Body of pancreas (tissue), 4 donors: Measurements from ENCODE around the gene PTGS1. TPM values are rescaled to one million over a fixed set of nuclear protein-coding genes. Genes with fewer than 3 reads are reported as not detected.
A peak's percentile ranks its signal among the peaks of the same experiment; 100 is the strongest.

ENCODE experiments used
- ATAC-seq: fragments of 150-250 bp; one replicate; pipeline ENCODE4 v1.9.1; 2016
- DNase-seq, 4 donors: peaks; one replicate each; pipeline ENCODE4 v3.0.0-alpha.2; 2019
- H3K27ac ChIP-seq, 4 donors: fragments of 200-600 bp; sonication (generic); 1 replicate in 3 of 4; 2 replicates in 1 of 4; pipeline versions ENCODE4 v1.5.1 to v1.6.1; 2016 to 2019; ENCODE audit warnings: mild to moderate bottlenecking in 1 of 4, mixed read lengths in 1 of 4, moderate library complexity in 1 of 4
- H3K27me3 ChIP-seq, 2 donors: fragments of 200-600 bp; sonication (generic); one replicate each; pipeline ENCODE4 v1.6.0; 2016; ENCODE audit warnings: mild to moderate bottlenecking in 1 of 2
- H3K36me3 ChIP-seq, 2 donors: fragments of 200-600 bp; sonication (generic); replicated peaks in 1 of 2; 2 replicates each; pipeline ENCODE4 v1.5.1; 2016; ENCODE audit warnings: low read depth in 2 of 2; ENCODE audit not compliant: insufficient read depth in 1 of 2
- H3K4me1 ChIP-seq: fragments of 200-600 bp; sonication (generic); one replicate; pipeline ENCODE4 v1.6.0; 2016
- H3K4me3 ChIP-seq, 2 donors: fragments of 200-600 bp; sonication (generic); 1 replicate in 1 of 2; 2 replicates in 1 of 2; pipeline ENCODE4 v1.5.1; 2016 to 2019
- H3K9me3 ChIP-seq, 3 donors: fragments of 200-600 bp; sonication (generic); 1 replicate in 2 of 3; 2 replicates in 1 of 3; pipeline ENCODE4 v1.5.1; 2016
- POLR2A ChIP-seq, 3 donors: fragments of 450-650 bp; IDR thresholded peaks; one replicate each; pipeline ENCODE4 v1.6.1; 2016; ENCODE audit warnings: antibody characterized with exemption in 3 of 3, mild to moderate bottlenecking in 2 of 3
- WGBS, 2 donors: methylation state at CpG; one replicate each; pipeline ENCODE4 v1.1.5; 2017; 5-methylcytosine and 5-hydroxymethylcytosine counted together
- intact Hi-C: fragments of 100-400 bp; cut with DNase I; formaldehyde crosslinking; loops from one replicate; pipeline ENCODE4 v1.15.1; 2023
- total RNA-seq, 2 donors: library from RNA; depleted of rRNA; stranded (reverse); fragments of >200 nt; gene quantifications; one replicate each; pipeline ENCODE4 v1.1.0, GENCODE V29; 2016
- TF ChIP-seq, protein P1 (sequence below), 7 experiments: fragments of 450-650 bp in 4 of 7; fragments of 200-600 bp in 3 of 7; sonication (generic) in 3 of 7; IDR thresholded peaks; one replicate each; pipeline ENCODE4 v1.5.1; 2016 to 2019; ENCODE audit warnings: antibody characterized with exemption in 7 of 7

The PTGS1 gene
- total RNA-seq, 2 donors from 2014 or later = 2.1 to 3.0 TPM

DNA sequence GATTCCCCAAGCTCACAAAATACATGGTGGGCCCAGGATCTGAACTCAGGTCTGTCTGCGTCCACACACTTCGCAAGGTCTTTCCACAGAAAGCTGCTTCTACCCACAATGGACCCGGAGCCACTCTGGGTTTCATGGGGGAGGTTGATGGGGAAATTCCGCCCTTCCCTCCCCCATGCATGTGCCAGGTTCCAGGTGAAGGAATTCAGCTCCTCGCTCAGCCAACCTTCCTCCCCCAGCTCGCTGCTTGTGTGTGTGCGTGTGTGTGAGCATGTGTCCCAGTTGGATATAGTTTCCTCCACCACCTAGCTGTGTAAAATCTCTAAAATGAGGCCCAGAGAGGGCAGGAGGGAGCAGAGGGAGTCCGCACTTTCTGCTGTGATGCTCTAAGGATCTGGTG lies 1.0 kb downstream of the PTGS1 start:
- 85 to 92% methylated on average over 2 to 8 of the region's 8 CpGs for WGBS, 2 donors
- Histone ChIP-seq H3K27ac (no peak overlapping the region), H3K36me3 (no peaks in the 10 kb centered on the region), H3K27me3 (no peaks in the 10 kb centered on the region), H3K9me3 (no peaks in the 10 kb centered on the region), H3K4me1 (peaks cover 26% of the 10 kb centered on the region), H3K4me3 (no peak overlapping the region)
- TF ChIP-seq, protein P1, sequence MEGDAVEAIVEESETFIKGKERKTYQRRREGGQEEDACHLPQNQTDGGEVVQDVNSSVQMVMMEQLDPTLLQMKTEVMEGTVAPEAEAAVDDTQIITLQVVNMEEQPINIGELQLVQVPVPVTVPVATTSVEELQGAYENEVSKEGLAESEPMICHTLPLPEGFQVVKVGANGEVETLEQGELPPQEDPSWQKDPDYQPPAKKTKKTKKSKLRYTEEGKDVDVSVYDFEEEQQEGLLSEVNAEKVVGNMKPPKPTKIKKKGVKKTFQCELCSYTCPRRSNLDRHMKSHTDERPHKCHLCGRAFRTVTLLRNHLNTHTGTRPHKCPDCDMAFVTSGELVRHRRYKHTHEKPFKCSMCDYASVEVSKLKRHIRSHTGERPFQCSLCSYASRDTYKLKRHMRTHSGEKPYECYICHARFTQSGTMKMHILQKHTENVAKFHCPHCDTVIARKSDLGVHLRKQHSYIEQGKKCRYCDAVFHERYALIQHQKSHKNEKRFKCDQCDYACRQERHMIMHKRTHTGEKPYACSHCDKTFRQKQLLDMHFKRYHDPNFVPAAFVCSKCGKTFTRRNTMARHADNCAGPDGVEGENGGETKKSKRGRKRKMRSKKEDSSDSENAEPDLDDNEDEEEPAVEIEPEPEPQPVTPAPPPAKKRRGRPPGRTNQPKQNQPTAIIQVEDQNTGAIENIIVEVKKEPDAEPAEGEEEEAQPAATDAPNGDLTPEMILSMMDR (IDR thresholded peaks at IDR 0.05) = no peak
- no peak for TF ChIP-seq POLR2A (IDR thresholded peaks at IDR 0.05)
- intact Hi-C loops = no loop called here
- no peak for DNase-seq
- no peak for ATAC-seq

DNA sequence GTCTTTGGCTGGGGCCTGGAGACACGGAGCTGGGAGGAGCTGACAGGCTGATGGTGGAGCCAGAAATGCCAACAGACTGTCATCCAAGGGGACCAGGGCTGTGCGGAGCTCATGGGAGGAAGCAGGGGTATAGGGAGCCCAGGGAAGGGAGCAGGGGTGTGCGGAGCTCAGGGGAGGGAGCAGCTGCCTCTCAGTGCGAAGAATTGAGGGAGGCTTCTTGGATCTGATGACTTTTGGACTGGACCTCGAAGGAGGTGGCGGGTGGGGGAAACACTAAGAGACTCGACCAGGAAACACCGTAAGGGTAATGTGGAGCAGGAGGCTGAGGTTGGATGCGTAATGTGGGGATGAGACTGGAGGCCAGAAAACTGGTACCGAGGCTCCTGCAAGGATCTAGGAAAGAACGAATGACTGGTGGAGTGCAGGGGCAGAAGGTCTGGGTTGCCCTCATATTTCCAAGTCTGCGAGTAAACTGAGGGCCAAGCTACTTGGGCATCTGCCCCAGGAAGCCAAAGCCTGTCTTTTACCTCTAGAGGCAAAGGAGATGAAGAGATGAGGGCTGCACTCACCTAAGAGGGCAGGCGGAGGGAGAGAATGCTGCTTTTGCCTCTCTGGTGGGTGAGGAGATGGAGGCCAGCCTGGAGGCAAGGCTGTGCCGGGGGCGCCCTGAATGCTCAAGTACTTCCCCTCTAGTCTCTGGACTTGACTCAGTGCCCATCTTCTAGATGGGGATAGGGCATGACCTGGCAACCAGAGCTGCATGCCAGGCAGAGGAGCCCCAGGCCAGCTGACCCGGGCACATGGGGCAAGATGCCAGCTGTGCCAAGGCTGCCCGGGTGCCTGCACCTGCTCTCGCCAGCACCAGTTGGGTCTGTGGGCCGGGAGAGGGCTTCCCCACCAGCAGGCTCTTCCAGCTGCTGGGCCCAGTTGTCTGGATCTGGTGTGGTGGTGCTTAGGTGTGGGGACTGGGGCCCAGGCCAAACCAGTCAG lies 2.3 kb downstream of the PTGS1 start:
- Histone ChIP-seq H3K27ac (no peak overlapping the region), H3K27me3 (no peaks in the 10 kb centered on the region), H3K36me3 (no peaks in the 10 kb centered on the region), H3K9me3 (no peaks in the 10 kb centered on the region), H3K4me3 (no peak overlapping the region), H3K4me1 (peaks cover 29% of the 10 kb centered on the region)
- DNase-seq (no peak), ATAC-seq (no peak)
- intact Hi-C loops = no loop called here
- WGBS, 2 donors = 79 to 80% methylated on average over 15 to 19 of the region's 19 CpGs
- no peak for TF ChIP-seq POLR2A (IDR thresholded peaks at IDR 0.05)
- TF ChIP-seq, protein P1 (IDR thresholded peaks at IDR 0.05) = no peak

DNA sequence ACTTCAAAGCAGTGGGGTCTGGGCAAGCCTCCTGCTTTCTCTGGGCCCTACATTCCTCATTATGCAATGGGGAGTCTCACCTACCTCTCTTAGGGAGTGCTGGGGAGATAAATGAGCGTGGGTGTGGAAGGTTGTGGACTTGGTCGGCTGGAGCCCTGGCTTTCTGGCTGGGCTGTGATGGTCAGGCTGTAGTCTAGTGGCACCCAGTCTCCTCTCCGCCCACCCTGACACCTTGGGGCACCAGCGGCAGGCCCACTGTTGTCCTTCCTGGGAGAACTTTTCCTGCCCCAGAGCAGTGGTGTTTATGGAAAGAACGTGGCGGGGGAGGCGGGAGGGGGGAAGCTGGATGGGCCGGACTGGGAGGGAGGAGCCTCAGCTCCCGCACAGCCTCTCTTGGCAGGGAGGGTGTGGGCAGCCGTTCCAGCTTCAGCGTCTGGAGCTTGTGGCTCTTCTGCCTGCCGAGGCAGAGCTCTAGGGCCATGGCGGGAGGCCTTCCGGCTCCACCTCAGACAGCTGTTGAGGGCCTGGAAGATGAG lies 4.1 kb downstream of the PTGS1 start:
- H3K27me3 ChIP-seq = no peaks in the 10 kb centered on the region
- H3K4me3 ChIP-seq = no peak overlapping the region
- no peak overlapping the region for H3K27ac ChIP-seq
- peaks cover 29% of the 10 kb centered on the region for H3K4me1 ChIP-seq
- peak; percentile 29 to 57 (median 54) for DNase-seq
- TF ChIP-seq, protein P1 (IDR thresholded peaks at IDR 0.05) = no peak
- no peak for TF ChIP-seq POLR2A (IDR thresholded peaks at IDR 0.05)
- no peaks in the 10 kb centered on the region for H3K9me3 ChIP-seq
- peak; percentile 66 for ATAC-seq
- WGBS, 2 donors = 25 to 56% methylated on average over 9 to 14 of the region's 14 CpGs
- intact Hi-C loops = no loop called here
- H3K36me3 ChIP-seq = no peaks in the 10 kb centered on the region

DNA sequence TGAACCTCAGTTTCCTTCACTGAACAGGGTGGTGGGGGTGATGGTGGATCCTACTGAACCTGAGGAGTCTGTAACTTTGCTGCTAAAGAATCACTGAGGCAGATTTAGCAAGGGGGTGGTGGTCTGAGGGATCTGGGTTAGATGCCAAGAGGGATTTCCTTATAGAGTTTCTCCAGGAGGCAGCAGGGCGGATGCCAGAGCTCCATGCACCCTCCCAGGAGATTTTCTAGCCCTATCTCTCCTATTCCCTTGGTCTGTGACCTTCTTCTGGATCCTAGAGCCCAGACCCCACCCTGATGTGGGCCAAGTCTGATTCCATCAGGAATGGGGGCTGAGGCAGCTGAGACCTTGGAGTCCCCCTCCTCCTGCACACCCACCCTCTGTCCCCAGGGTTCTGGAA lies 6.0 kb downstream of the PTGS1 start:
- Histone ChIP-seq H3K27ac (peak overlapping the region in 1 of 4 donors; percentile 27), H3K9me3 (no peaks in the 10 kb centered on the region), H3K4me3 (no peak overlapping the region), H3K27me3 (no peaks in the 10 kb centered on the region), H3K36me3 (no peaks in the 10 kb centered on the region), H3K4me1 (peaks cover 24% of the 10 kb centered on the region)
- TF ChIP-seq, protein P1 (IDR thresholded peaks at IDR 0.05) = no peak
- no peak for TF ChIP-seq POLR2A (IDR thresholded peaks at IDR 0.05)
- WGBS, 2 donors = 80% methylated on average over 1 of the region's 1 CpG; no CpG with 5 or more reads in 1 of the 2 donors
- intact Hi-C loops = no loop called here
- DNase-seq (no peak), ATAC-seq (no peak)
